DND-41 (cell line): Measurements from ENCODE around the gene FASTK.

Experiments
- CTCF ChIP-seq: IDR thresholded peaks from 2 replicates; pipeline ENCODE4 v1.5.1; 2012; ENCODE audit warnings: borderline replicate concordance, low read length, moderate library complexity, mild to moderate bottlenecking; ENCODE audit not compliant: poor library complexity, severe bottlenecking; ENCODE audit errors: extremely low read depth
- EZH2 ChIP-seq: IDR thresholded peaks from 3 replicates; pipeline ENCODE4 v1.6.1; 2012; ENCODE audit warnings: borderline replicate concordance, low read depth, mild to moderate bottlenecking, moderate library complexity, low read length, inconsistent platforms; ENCODE audit not compliant: severe bottlenecking

GRCh38 chr7:151124481-151124880 is 43.9 kb upstream of the FASTK start:
- TF ChIP-seq CTCF: no peak
- TF ChIP-seq EZH2: no peak
